Osteocyte (in vitro differentiated cells): ENCODE data around the gene APOL5. TPM values are rescaled to one million over a fixed set of nuclear protein-coding genes. Genes with fewer than 3 reads are reported as not detected.

Source experiments
- DNase-seq: peaks from one replicate; pipeline ENCODE4 v3.0.0; 2021; ENCODE audit warnings: mixed read lengths; ENCODE audit not compliant: unreplicated experiment; ENCODE audit errors: extremely low spot score
- H3K27ac Mint-ChIP-seq: one replicate; pipeline ENCODE4 v1.8.0; 2021; ENCODE audit warnings: mild to moderate bottlenecking, mixed read lengths; ENCODE audit not compliant: unreplicated experiment
- H3K27me3 Mint-ChIP-seq: one replicate; pipeline ENCODE4 v1.8.0; 2021; ENCODE audit warnings: mixed read lengths; ENCODE audit not compliant: unreplicated experiment
- H3K36me3 Mint-ChIP-seq: one replicate; pipeline ENCODE4 v1.8.0; 2021; ENCODE audit warnings: mixed read lengths; ENCODE audit not compliant: unreplicated experiment
- H3K4me1 Mint-ChIP-seq: one replicate; pipeline ENCODE4 v1.8.0; 2021; ENCODE audit warnings: mixed read lengths; ENCODE audit not compliant: unreplicated experiment
- H3K4me3 Mint-ChIP-seq: one replicate; pipeline ENCODE4 v1.8.0; 2021; ENCODE audit warnings: mild to moderate bottlenecking, moderate library complexity, mixed read lengths; ENCODE audit not compliant: unreplicated experiment
- H3K9me3 Mint-ChIP-seq: one replicate; pipeline ENCODE4 v1.8.0; 2021; ENCODE audit warnings: mixed read lengths; ENCODE audit not compliant: unreplicated experiment
- total RNA-seq: library from RNA; stranded (reverse); gene quantifications from 2 replicates; pipeline ENCODE4 v1.2.1, GENCODE V29; 2021
- TF ChIP-seq, protein P1 (sequence below): fragments of 200-600 bp; sonication (generic); IDR thresholded peaks from 2 replicates; pipeline ENCODE4 v1.5.0; 2021; ENCODE audit warnings: antibody characterized with exemption, mild to moderate bottlenecking, moderate library complexity

APOL5 gene
- total RNA-seq, 1 donor from 2014 or later = not detected

DNA sequence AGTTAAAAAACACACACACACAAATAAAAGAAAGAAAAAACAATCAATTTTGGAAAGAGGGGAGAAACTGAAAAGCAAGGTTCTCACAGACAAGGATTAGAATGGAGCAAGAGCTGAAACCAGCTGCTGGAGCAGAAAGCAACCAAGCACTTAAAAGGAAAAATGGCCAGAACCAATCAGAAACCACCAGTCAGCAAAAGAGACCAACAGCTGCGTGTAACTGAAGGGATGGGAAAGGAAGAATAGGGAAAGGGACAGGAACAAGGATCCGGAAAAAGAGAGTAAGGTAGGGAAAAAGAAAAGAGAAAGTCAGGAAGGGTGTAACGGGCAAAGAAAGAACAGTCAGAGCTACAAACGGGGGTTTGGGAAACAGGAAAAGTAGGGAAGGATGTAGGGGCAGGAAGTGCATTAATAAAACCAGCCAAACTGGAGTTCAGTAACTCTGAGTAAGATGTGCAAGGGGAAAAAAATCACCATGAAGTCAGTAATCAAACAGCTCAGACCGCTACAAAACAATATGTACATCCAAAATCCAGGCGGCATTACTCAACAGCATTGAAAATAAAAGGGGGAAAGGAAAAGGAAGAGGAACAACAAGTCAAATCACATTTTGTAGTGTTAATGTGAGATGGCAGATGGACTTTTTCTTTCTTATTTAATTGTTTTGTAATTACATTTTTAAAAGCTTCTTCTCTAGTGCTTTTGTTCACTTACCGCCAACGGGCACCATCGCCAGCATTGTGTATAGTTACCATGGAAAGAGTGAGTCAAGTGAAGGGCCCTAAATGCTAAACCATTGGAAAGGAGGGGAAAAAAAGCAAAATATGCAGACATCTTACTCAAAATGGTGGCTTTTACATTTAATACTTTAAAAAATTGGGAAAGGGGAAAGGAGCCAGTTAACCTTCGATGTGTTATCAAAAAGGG, 49.2 kb downstream of the APOL5 start:
- no peak for DNase-seq
- no peaks in the 10 kb centered on the region for H3K9me3 Mint-ChIP-seq
- TF ChIP-seq, protein P1, sequence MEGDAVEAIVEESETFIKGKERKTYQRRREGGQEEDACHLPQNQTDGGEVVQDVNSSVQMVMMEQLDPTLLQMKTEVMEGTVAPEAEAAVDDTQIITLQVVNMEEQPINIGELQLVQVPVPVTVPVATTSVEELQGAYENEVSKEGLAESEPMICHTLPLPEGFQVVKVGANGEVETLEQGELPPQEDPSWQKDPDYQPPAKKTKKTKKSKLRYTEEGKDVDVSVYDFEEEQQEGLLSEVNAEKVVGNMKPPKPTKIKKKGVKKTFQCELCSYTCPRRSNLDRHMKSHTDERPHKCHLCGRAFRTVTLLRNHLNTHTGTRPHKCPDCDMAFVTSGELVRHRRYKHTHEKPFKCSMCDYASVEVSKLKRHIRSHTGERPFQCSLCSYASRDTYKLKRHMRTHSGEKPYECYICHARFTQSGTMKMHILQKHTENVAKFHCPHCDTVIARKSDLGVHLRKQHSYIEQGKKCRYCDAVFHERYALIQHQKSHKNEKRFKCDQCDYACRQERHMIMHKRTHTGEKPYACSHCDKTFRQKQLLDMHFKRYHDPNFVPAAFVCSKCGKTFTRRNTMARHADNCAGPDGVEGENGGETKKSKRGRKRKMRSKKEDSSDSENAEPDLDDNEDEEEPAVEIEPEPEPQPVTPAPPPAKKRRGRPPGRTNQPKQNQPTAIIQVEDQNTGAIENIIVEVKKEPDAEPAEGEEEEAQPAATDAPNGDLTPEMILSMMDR = no peak

DNA sequence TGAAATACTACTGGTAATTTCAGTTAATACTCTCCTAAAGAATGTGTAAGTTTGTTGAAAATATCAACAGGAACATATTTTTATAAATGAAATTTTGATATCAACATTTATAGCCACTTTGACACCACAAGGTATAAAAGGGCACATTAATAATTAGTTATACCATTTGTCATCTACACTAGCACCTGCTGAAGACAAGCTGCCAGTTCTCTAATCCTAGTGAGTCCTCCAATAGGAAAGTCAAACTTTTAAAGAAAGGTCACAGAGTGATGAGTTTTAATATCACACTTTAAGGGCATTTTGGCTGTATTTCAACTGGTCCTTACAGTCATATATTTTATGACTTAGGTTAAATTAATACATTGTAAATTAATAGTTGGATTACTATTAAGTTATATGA, 52.3 kb downstream of the APOL5 start:
- peaks cover 17% of the 10 kb centered on the region for H3K36me3 Mint-ChIP-seq
- DNase-seq = no peak
- H3K9me3 Mint-ChIP-seq = no peaks in the 10 kb centered on the region
- no peak overlapping the region for H3K27ac Mint-ChIP-seq
- TF ChIP-seq, protein P1 = no peak
- H3K27me3 Mint-ChIP-seq = no peaks in the 10 kb centered on the region
- H3K4me1 Mint-ChIP-seq = peaks cover 11% of the 10 kb centered on the region
- H3K4me3 Mint-ChIP-seq = no peak overlapping the region

More for the DNA sequence above, 49.2 kb downstream of the APOL5 start:
- Mint-ChIP-seq H3K27ac (peak overlapping the region; percentile 66), H3K4me3 (peak overlapping the region; percentile 39), H3K4me1 (peaks cover 11% of the 10 kb centered on the region), H3K27me3 (no peaks in the 10 kb centered on the region), H3K36me3 (peaks cover 22% of the 10 kb centered on the region)

DNA sequence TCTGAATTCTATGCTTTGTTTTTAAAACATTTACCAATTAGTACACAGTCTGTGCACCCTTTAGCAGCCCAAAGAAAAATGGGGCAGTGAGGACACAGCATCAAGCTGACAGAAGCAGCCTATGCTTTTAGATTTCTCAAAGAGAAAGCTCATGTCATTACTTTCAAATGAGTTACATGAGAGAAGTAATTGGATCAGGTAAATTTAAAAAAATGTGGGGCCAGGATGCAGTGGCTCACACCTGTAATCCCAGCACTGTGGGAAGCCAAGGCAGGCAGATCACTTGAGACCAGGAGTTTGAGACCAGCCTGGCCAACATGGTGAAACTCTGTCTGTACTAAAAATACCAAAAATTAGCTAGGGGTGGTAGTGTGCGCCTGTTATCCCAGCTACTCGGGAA, 57.7 kb downstream of the APOL5 start:
- Mint-ChIP-seq H3K36me3 (peaks cover 23% of the 10 kb centered on the region), H3K4me3 (no peak overlapping the region), H3K9me3 (no peaks in the 10 kb centered on the region), H3K27ac (no peak overlapping the region), H3K27me3 (no peaks in the 10 kb centered on the region), H3K4me1 (peaks cover 36% of the 10 kb centered on the region)
- TF ChIP-seq, protein P1 = no peak
- no peak for DNase-seq

DNA sequence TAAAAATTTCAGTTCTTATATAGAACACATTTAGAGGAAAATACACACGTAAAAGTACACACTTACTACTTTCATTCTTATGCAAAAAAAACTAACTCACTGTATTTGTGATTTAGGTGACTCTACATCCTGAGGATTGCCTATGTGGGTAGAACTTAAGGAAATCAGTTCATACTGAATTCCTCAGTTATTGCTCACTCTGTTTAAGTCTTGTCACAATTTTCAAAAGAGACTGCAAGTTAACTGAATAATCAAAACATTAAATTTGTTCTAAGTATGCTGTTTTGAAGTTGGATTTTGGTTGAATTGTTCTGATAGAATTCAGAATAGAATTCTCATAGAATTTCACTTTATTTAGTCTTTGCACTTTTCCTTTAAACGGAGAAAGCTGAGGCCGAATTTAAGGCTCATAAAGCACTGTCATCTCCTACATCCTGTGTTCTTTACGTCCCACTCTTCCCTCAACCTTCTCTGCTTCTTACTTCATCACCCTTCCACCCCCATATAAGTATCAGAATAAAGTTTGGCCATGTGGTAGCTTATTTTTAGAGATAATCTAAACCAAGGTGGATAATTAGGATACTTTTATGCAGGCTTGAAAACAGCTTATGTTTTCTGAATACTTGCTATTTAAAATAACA, 59.8 kb downstream of the APOL5 start:
- DNase-seq = no peak
- H3K36me3 Mint-ChIP-seq = peaks cover 27% of the 10 kb centered on the region
- H3K4me3 Mint-ChIP-seq = no peak overlapping the region
- peak overlapping the region; percentile 81 for H3K27ac Mint-ChIP-seq
- H3K9me3 Mint-ChIP-seq = no peaks in the 10 kb centered on the region
- peaks cover 50% of the 10 kb centered on the region for H3K4me1 Mint-ChIP-seq
- no peaks in the 10 kb centered on the region for H3K27me3 Mint-ChIP-seq
- TF ChIP-seq, protein P1 = no peak

Other genes with a start within 250 kb of the APOL5 start
- gene RASD2, start 177.0 kb upstream of the APOL5 start, total RNA-seq = not detected in 2 replicates
- gene MB, start 100.5 kb upstream of the APOL5 start, total RNA-seq = not detected in 2 replicates
- 11.8 and 14.3 TPM in 2 replicates for gene APOL6, start 69.4 kb upstream of the APOL5 start, total RNA-seq